IPS-18a (cell line): ENCODE measurements around the gene LRRC63.
"Not testable (repeated sequence)": the region's sequence is repeated elsewhere in the genome, so short reads cannot be mapped to it uniquely, and the experiment has no call there.

Source experiments
- H3K27ac ChIP-seq: one replicate; pipeline ENCODE4 v1.5.1; 2013; ENCODE audit warnings: low read length
- H3K27me3 ChIP-seq: one replicate; pipeline ENCODE4 v1.6.1; 2013; ENCODE audit warnings: mild to moderate bottlenecking, low read length; ENCODE audit not compliant: control insufficient read depth, insufficient read depth
- H3K36me3 ChIP-seq: one replicate; pipeline ENCODE4 v1.6.1; 2013; ENCODE audit warnings: low read depth, low read length; ENCODE audit not compliant: control insufficient read depth
- H3K4me1 ChIP-seq: one replicate; pipeline ENCODE4 v1.6.1; 2013; ENCODE audit warnings: low read depth, low read length; ENCODE audit not compliant: control insufficient read depth
- H3K4me3 ChIP-seq: one replicate; pipeline ENCODE4 v1.5.1; 2013; ENCODE audit warnings: low read length
- H3K9ac ChIP-seq: one replicate; pipeline ENCODE4 v1.6.1; 2013; ENCODE audit warnings: mild to moderate bottlenecking, low read length, moderate library complexity
- H3K9me3 ChIP-seq: one replicate; pipeline ENCODE4 v1.6.1; 2013; ENCODE audit warnings: low read depth, low read length; ENCODE audit not compliant: control insufficient read depth

Gene LRRC63

DNA sequence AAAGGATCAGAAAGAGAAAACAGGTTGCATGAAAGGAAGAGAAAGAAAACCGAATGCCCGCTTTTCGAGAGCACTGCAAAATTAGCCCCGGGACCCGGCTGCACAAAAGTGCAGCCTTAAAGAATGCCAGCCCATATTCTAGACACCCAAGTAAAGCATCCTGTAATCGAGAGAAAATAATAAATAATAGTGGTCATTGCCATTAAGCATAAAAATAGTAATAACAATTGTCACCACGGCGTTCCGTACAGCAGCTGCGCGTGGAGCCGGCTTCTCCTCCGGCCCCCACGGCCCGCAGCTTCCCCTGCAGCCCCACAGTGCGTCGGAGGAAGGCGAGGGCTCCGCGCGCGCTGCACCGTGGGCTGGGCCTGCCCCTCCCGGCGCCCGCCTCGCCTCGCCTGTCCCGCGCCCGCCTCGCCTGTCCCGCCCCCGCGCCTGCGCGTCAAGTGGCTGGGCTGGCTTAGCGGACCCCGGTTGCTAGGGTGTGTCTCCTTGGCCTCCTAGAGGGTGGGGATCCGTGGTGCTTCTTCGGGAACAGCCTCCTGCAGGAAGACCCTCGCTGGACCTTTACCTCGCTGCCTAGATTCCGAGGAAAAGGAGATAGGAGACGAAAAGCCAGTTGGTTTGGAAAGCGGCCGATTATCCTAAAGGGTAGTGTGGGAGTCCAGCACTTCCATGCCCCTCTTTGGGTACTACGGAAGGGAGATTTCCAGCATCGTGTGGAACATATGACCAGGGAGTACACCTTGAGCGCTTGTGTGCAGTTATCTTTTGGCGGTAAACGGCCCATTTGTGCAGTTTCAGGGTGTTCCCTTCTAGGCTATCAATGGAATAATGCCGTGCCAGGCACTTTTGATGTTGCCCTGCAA is at the start of gene LRRC63:
Gene LRRC63, plus strand, starts transcription at position 446 of the 869 bp plus-strand sequence. CDS start 1,107 bp downstream, outside the sequence.
- Histone ChIP-seq H3K9ac (peak within 1 kb of the TSS; percentile 19), H3K27me3 (peaks cover 25% of the 10 kb centered on the region), H3K4me1 (peaks cover 12% of the 10 kb centered on the region), H3K36me3 (no peaks in the 10 kb centered on the region), H3K27ac (no peak within 1 kb of the TSS), H3K9me3 (no peaks in the 10 kb centered on the region), H3K4me3 (peak within 1 kb of the TSS; percentile 62)

DNA sequence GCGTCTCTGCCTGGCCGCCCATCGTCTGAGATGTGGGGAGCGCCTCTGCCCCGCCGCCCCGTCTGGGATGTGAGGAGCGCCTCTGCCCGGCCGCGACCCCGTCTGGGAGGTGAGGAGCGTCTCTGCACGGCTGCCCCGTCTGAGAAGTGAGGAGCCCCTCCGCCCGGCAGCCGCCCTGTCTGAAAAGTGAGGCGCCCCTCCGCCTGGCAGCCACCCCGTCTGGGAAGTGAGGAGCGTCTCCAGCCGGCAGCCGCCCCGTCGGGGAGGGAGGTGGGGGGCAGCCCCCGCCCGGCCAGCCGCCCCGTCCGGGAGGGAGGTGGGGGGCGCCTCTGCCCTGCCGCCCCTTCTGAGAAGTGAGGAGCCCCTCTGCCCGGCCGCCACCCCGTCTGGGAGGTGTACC is 49.0 kb upstream of the LRRC63 start:
- not testable (repeated sequence) for H3K27me3 ChIP-seq, H3K27ac ChIP-seq, H3K9ac ChIP-seq, H3K9me3 ChIP-seq, H3K36me3 ChIP-seq, H3K4me3 ChIP-seq, H3K4me1 ChIP-seq

DNA sequence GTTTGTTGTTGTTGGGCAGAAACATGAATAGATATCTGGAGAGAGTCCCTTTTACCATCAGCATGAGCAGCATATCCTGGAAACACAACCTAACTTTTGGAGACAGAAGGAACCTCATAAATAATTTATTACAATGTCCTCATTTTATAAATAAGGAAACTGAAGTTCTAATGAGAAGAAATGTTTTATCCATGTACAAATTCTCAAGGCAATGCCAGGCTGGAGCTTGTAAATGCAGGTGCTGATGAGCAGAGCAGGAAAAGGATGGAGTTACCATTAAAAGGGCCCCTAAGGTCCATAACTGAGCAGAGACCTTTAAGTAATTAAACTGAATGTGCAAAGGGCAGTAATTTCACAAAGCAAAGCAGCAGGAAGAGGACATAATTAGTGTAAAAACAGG is 47.1 kb upstream of the LRRC63 start:
- H3K4me3 ChIP-seq, result no peak overlapping the region
- no peaks in the 10 kb centered on the region for H3K9me3 ChIP-seq
- H3K27me3 ChIP-seq, result peaks cover 4% of the 10 kb centered on the region
- no peak overlapping the region for H3K27ac ChIP-seq
- H3K9ac ChIP-seq, result no peak overlapping the region
- H3K4me1 ChIP-seq, result no peaks in the 10 kb centered on the region
- no peaks in the 10 kb centered on the region for H3K36me3 ChIP-seq

DNA sequence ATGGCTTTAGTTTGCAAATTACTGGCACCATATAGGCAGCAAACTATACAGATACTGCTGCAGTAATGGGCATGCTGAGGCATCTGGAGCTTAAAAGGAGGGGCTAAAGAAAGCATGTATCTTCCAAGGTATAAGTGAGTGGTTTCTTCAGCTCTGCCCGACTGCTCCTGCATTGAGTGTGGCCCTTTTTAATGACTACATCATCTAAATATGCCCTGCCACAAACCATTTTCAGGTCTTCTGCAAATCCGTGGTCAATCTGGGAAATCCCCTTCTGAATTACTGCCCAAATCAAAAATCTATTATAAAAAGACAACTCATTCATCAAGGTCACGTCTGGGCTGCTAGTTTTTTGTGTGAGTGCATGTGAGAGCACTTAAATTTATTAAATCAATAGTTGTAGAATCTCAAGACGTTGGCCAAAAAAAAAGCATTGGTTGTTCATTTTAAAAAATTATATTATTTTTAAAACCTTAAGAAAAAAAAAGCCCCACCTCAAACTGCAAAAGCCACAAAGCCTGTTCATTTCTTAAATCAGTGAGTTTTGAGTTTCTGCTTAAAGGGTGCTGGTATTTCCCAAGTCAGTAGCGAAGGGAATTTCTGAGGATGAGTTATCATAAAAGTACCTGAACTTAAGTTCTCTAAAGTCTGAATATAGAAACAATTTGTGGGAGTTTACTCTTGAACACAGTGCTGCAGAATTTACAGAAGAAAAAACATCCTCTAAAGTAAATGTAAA is 46.1 kb upstream of the LRRC63 start:
- Histone ChIP-seq H3K36me3 (no peaks in the 10 kb centered on the region), H3K4me3 (no peak overlapping the region), H3K9ac (no peak overlapping the region), H3K27me3 (peaks cover 4% of the 10 kb centered on the region), H3K27ac (no peak overlapping the region), H3K9me3 (no peaks in the 10 kb centered on the region), H3K4me1 (peaks cover 5% of the 10 kb centered on the region)

DNA sequence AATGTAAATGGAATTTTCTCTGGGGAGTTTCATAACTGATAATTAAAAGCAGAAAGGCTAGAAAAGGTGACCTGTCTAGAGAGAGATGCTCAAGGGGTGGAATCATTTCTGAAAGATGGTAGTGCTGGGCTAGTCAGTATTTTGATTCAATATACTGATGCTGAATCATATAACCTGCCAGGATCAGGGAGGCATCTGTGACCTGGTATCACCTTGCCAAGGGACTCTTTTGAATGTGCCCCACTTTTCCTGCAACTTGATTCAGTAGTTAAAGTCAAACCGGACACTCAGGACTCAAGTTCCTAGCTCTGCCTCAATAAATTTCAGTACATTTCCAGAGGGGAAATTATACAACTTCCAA is 45.5 kb upstream of the LRRC63 start:
- H3K9me3 ChIP-seq, result no peaks in the 10 kb centered on the region
- H3K9ac ChIP-seq, result no peak overlapping the region
- no peaks in the 10 kb centered on the region for H3K36me3 ChIP-seq
- H3K4me3 ChIP-seq, result no peak overlapping the region
- no peak overlapping the region for H3K27ac ChIP-seq
- H3K4me1 ChIP-seq, result peaks cover 9% of the 10 kb centered on the region
- peaks cover 4% of the 10 kb centered on the region for H3K27me3 ChIP-seq

GRCh38 chr13:46166947-46167610 is 44.6 kb upstream of the LRRC63 start:
- no peak overlapping the region for H3K4me3 ChIP-seq
- no peaks in the 10 kb centered on the region for H3K36me3 ChIP-seq
- H3K27ac ChIP-seq, result no peak overlapping the region
- H3K27me3 ChIP-seq, result peaks cover 4% of the 10 kb centered on the region
- peaks cover 11% of the 10 kb centered on the region for H3K4me1 ChIP-seq
- H3K9ac ChIP-seq, result no peak overlapping the region
- no peaks in the 10 kb centered on the region for H3K9me3 ChIP-seq

- H3K27me3 ChIP-seq, result peaks cover 4% of the 10 kb centered on the region
- no peaks in the 10 kb centered on the region for H3K36me3 ChIP-seq
Observed at GRCh38 chr13:46168341-46168740, 43.4 kb upstream of the LRRC63 start.

DNA sequence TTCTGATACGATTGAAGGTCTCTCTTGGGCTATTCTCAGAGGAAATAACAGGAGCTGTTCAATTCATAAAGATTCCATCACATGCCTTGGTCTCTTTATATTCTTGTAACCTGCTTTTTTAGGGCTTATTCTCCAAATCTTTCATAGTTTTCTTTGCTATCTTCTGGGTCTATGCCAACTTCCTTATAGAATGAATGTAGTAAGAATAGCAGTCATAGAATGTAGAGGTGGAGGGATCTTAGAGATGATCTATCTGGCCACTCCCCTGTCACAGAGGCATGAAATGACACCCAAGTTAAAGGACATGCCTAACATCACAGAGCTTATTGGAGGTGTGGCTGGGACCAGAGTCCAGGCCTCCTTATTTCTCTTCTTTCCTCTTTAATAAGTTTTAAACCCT is 42.9 kb upstream of the LRRC63 start:
- H3K4me1 ChIP-seq, result peaks cover 11% of the 10 kb centered on the region
- H3K27me3 ChIP-seq, result peaks cover 4% of the 10 kb centered on the region
- no peak overlapping the region for H3K27ac ChIP-seq
- H3K4me3 ChIP-seq, result no peak overlapping the region
- no peak overlapping the region for H3K9ac ChIP-seq
- H3K9me3 ChIP-seq, result no peaks in the 10 kb centered on the region
- H3K36me3 ChIP-seq, result no peaks in the 10 kb centered on the region

More at GRCh38 chr13:46168341-46168740, 43.4 kb upstream of the LRRC63 start:
- Histone ChIP-seq H3K9me3 (no peaks in the 10 kb centered on the region), H3K4me3 (no peak overlapping the region), H3K27ac (no peak overlapping the region), H3K9ac (no peak overlapping the region), H3K4me1 (peaks cover 11% of the 10 kb centered on the region)

- Histone ChIP-seq H3K27ac (no peak overlapping the region), H3K36me3 (no peaks in the 10 kb centered on the region), H3K4me1 (peaks cover 11% of the 10 kb centered on the region)
Observed at GRCh38 chr13:46169758-46170157, 42.0 kb upstream of the LRRC63 start.

GRCh38 chr13:46170268-46170667 is 41.5 kb upstream of the LRRC63 start:
- peaks cover 4% of the 10 kb centered on the region for H3K27me3 ChIP-seq
- no peak overlapping the region for H3K27ac ChIP-seq
- no peaks in the 10 kb centered on the region for H3K9me3 ChIP-seq
- no peak overlapping the region for H3K4me3 ChIP-seq
- no peaks in the 10 kb centered on the region for H3K36me3 ChIP-seq
- no peak overlapping the region for H3K9ac ChIP-seq
- H3K4me1 ChIP-seq, result peaks cover 11% of the 10 kb centered on the region

More at GRCh38 chr13:46169758-46170157, 42.0 kb upstream of the LRRC63 start:
- Histone ChIP-seq H3K9ac (no peak overlapping the region), H3K4me3 (no peak overlapping the region), H3K27me3 (peaks cover 4% of the 10 kb centered on the region), H3K9me3 (no peaks in the 10 kb centered on the region)

GRCh38 chr13:46170687-46171086 is 41.0 kb upstream of the LRRC63 start:
- Histone ChIP-seq H3K4me3 (no peak overlapping the region), H3K36me3 (no peaks in the 10 kb centered on the region), H3K4me1 (peaks cover 11% of the 10 kb centered on the region), H3K9me3 (no peaks in the 10 kb centered on the region), H3K9ac (no peak overlapping the region), H3K27ac (no peak overlapping the region), H3K27me3 (peaks cover 4% of the 10 kb centered on the region)
